ENCODE measurements around the gene CD151.
A peak's percentile ranks its signal among the peaks of the same experiment; 100 is the strongest.

GRCh38 chr11:830295-831117 lies 2.2 kb upstream of the CD151 start:
- TF ChIP-seq EP300 (IDR thresholded peaks at IDR 0.05), result no peak
- TF ChIP-seq POLR2AphosphoS5 (IDR thresholded peaks at IDR 0.05), result peak in 1 of 2 donors; percentile 40
- no peak for TF ChIP-seq CTCF (IDR thresholded peaks at IDR 0.05)
- peak in 1 of 4 donors; percentile 47 for TF ChIP-seq POLR2A (IDR thresholded peaks at IDR 0.05)
